PFSK-1 (cell line): ENCODE results near the gene EPHA3.

Experiments used
- FOXP2 ChIP-seq: optimal IDR thresholded peaks from 2 replicates; pipeline ENCODE3; 2011; ENCODE audit warnings: borderline replicate concordance, control low read depth, inconsistent platforms; ENCODE audit not compliant: insufficient read depth; ENCODE audit errors: extremely low read length, extremely low read depth
- POLR2AphosphoS5 ChIP-seq: IDR thresholded peaks from 2 replicates; pipeline ENCODE4 v1.6.1; 2012; ENCODE audit warnings: low read depth, mild to moderate bottlenecking, control low read depth, low read length, moderate library complexity
- SIN3A ChIP-seq: IDR thresholded peaks from 2 replicates; pipeline ENCODE4 v1.6.1; 2012; ENCODE audit warnings: mild to moderate bottlenecking, low read length, moderate library complexity, borderline replicate concordance; ENCODE audit not compliant: insufficient read depth
- TAF1 ChIP-seq: IDR thresholded peaks from 2 replicates; pipeline ENCODE4 v1.6.1; 2012; ENCODE audit warnings: low read length, control low read depth, borderline replicate concordance; ENCODE audit not compliant: insufficient read depth
- TF ChIP-seq, protein P1 (sequence below), 2 experiments: IDR thresholded peaks; 2 replicates each; pipeline versions ENCODE4 v1.6.1 to v1.8.0; 2011 to 2012; ENCODE audit warnings: low read depth in 2 of 2, low read length in 2 of 2, control low read depth in 1 of 2, inconsistent platforms in 1 of 2, mild to moderate bottlenecking in 1 of 2, moderate library complexity in 1 of 2; ENCODE audit not compliant: insufficient read depth in 1 of 2

Gene EPHA3

DNA sequence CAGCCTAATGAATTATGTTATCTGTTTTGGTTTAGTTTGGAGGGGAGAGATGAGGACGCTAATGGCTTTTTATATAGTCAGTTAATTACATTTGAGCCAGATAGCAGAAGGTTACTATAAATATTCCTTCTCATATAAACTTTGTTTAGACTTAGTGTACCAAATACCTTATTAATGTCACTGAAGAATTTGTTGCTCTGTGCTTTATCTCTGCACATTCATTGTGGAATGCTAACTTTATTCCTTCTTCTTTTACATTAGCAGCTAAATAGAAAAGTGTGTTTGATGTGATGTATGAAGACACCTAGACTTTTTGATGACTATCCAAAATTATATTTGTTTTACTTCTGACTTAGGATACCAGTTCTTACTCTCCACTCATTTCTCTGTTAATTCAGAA lies 105.2 kb downstream of the EPHA3 start:
- no peak for TF ChIP-seq POLR2AphosphoS5
- TF ChIP-seq, protein P1, sequence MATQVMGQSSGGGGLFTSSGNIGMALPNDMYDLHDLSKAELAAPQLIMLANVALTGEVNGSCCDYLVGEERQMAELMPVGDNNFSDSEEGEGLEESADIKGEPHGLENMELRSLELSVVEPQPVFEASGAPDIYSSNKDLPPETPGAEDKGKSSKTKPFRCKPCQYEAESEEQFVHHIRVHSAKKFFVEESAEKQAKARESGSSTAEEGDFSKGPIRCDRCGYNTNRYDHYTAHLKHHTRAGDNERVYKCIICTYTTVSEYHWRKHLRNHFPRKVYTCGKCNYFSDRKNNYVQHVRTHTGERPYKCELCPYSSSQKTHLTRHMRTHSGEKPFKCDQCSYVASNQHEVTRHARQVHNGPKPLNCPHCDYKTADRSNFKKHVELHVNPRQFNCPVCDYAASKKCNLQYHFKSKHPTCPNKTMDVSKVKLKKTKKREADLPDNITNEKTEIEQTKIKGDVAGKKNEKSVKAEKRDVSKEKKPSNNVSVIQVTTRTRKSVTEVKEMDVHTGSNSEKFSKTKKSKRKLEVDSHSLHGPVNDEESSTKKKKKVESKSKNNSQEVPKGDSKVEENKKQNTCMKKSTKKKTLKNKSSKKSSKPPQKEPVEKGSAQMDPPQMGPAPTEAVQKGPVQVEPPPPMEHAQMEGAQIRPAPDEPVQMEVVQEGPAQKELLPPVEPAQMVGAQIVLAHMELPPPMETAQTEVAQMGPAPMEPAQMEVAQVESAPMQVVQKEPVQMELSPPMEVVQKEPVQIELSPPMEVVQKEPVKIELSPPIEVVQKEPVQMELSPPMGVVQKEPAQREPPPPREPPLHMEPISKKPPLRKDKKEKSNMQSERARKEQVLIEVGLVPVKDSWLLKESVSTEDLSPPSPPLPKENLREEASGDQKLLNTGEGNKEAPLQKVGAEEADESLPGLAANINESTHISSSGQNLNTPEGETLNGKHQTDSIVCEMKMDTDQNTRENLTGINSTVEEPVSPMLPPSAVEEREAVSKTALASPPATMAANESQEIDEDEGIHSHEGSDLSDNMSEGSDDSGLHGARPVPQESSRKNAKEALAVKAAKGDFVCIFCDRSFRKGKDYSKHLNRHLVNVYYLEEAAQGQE (IDR thresholded peaks at IDR 0.05; ENCODE audit: insufficient read depth in 1 of 2, low read depth in 2 of 2, low read length in 2 of 2), result no peak
- TF ChIP-seq FOXP2, result no peak
- no peak for TF ChIP-seq SIN3A
- TF ChIP-seq TAF1, result no peak

DNA sequence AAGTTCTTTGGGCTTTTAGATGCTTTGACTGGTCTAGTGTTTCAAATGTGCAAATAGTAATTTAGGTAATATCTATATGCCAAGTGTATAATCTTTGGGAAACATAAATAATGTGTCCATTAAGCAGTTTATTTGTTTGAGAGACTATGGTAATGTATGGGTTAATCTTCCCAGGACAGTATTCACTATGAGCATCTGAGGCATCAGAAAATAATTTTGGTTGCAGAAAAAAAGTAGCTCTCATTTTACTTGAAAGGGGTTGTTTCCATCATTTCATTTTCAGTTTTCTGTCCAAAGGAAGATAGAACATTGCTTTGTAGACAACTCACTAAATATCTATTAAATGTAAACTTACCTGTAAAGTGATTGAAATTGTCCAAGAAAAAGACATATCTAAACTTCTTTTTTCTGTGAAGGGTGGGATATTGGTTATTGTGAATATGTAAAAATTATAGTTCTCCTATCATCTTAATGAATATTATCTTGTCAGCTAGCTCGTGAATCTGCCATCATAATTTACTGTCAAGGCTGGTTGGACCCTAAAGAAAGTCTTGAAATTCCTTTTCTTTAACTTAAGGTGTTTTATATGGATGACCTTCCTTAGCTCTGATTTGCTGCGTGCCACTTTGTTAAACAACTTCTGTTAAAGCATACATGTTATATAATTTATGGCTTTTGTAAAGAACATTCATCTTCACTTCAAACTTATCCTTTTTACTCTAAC lies 108.8 kb downstream of the EPHA3 start:
- TF ChIP-seq, protein P1 (IDR thresholded peaks at IDR 0.05; ENCODE audit: insufficient read depth in 1 of 2, low read depth in 2 of 2, low read length in 2 of 2), result no peak
- TF ChIP-seq FOXP2, result no peak
- TF ChIP-seq SIN3A, result no peak
- no peak for TF ChIP-seq TAF1
- no peak for TF ChIP-seq POLR2AphosphoS5

DNA sequence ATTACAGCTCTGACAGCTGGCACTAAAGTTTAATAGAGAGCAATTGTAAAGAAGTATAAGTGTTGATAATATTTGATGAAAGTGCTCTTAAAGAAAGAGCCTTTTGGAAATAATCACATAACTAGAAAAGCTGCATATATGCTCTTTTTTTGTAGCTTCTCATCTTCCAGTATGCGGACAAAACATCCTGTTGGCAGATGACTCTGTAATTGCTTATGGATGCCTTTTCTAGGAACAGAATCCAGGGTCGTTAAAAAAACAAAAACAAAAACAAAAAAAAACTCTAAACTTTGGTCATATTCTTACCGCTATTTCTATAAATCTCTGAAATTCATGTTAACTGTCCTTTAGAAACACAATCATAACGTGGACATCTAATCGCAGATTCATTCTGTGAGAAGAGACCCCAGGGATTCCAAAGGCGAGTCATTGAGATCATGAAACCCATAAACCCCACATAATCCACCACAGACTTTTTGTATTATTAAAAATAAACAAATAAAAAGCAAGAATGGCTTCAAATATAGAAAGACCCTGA lies 109.8 kb downstream of the EPHA3 start:
- TF ChIP-seq SIN3A (no peak), FOXP2 (no peak), POLR2AphosphoS5 (no peak), TAF1 (no peak)
- TF ChIP-seq, protein P1 (IDR thresholded peaks at IDR 0.05; ENCODE audit: insufficient read depth in 1 of 2, low read depth in 2 of 2, low read length in 2 of 2), result no peak

DNA sequence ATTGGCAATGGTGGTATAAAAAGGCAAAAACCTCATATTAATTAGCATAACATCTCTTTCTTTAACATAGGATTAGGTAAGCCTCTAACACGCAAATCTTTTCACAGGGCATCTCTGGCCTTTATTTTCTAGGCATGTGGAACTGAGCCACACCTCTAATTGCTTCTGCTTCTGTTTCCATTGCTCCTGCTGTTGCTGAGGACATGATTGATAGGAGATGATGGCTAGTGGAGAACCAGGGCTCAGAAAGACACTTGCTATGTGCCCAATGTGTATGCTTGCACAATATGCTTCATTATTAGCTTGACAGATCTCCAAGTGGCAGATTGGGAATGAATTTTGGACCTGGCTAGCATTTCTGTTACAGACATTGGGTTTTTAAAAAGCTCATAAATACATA lies 114.5 kb downstream of the EPHA3 start:
- TF ChIP-seq POLR2AphosphoS5 (no peak), FOXP2 (no peak), TAF1 (no peak), SIN3A (no peak)
- TF ChIP-seq, protein P1 (IDR thresholded peaks at IDR 0.05; ENCODE audit: insufficient read depth in 1 of 2, low read depth in 2 of 2, low read length in 2 of 2), result no peak
